GM20431 (cell line): ENCODE data around the gene ZNF554.
"Not testable (repeated sequence)": the region's sequence is repeated elsewhere in the genome, so short reads cannot be mapped to it uniquely, and the experiment has no call there.

Experiments used
- in situ Hi-C: fragments of 300-500 bp; cut with MseI, MboI; formaldehyde crosslinking; loops from one replicate; pipeline ENCODE4 v1.15.0; 2020; ENCODE audit warnings: low sequenced_read_pairs; ENCODE audit not compliant: unreplicated experiment

The ZNF554 gene

GRCh38 chr19:2790557-2791271 is 29.0 kb upstream of the ZNF554 start:
- in situ Hi-C loops, result no loop called here

DNA sequence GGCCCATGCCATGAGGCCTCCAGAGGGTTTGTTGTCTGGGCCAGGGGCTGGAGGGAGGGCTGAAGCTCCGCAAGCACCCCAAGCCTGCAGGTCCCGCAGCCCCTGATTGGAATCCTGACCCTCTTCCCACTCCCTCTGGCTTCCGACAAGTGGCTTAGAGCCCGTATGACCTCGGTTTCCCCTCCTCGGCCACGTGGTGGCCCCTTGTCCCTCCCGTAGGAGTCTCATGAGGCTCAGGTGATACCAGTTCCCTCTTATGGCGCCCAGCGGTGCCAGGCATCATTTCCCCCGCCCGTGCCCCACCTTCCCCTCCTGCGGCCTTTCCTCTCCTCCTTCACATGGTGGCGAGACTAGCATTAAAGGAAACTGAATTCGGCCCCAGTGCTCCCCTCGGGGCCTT is 28.2 kb upstream of the ZNF554 start:
- in situ Hi-C loops, result no loop called here

- in situ Hi-C loops, result no loop called here
Measured at GRCh38 chr19:2791876-2792275, 27.8 kb upstream of the ZNF554 start.

DNA sequence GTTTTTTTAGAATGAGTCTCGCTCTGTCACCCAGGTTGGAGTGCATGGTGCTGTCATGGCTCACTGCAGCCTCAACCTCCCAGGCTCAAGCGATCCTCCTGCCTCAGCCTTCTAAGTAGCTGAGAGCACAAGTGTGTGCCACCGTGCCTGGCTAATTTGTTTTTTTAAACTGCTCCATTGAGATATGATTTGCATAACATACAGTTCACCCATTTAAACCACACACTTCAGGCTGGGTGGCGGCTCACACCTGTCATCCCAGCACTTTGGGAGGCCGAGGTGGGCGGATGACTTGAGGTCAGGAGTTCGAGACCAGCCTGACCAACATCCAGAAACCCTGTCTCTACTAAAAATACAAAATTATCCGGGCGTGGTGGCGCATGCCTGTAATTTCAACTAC is 27.0 kb upstream of the ZNF554 start:
- in situ Hi-C loops, result not testable (repeated sequence)

DNA sequence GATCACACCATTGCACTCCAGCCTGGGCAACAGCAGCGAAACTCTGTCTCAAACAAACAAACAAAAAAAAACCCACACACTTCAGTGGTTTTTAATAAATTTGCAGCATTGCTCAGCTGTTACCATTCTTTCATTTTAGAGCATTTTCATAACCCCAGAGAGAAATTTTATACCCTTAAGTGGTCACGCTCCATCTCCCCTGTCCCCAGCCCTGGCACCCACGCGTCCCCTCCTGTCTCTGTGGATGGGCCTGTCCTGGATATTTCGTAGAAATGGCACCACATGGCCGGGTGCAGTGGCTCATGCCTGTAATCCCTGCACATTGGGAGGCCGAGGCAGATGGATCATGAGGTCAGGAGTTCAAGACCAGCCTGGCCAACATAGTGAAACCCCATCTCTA is 26.5 kb upstream of the ZNF554 start:
- in situ Hi-C loops, result no loop called here

- in situ Hi-C loops, result no loop called here
Measured at GRCh38 chr19:2793577-2793976, 26.1 kb upstream of the ZNF554 start.

DNA sequence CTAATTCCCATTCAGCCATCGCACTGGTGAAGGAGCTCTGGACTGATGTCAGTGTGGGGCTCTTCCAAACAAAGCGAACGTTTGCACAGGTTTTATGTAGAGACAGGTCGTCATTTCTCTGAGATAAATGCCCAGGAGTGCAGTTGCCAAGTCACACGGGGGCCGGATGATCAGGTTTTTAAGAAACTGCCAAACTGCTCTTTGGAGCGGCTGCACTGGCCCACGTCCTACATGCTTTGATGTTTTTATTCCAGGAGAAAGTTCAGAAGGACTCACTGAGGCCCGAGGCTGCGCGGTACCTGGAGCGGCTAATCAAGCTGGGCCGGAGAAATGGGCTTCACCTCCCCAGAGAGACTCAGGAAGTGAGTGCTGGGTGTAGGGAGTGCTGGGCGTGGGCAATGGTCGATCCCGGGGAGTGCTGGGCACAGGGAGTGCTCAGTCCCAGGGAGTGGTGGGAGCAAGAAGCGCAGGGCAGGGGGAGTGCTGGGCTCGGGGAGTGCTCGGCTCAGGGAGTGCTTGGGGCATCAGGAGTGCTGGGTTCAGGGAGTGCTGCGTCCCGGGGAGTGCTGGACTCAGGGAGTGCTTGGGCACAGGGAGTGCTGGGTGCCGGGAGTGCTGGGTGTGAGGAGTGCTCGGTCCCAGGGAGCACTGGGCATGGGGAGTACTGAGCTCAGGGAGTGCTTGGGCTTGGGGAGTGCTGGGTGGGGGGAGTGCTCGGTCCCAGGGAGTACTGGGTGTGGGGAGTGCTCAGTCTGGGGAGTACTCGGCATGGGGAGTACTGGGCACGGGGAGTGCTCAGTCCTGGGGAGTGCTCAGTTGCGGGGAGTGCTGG is 23.6 kb upstream of the ZNF554 start:
- in situ Hi-C loops, result no loop called here

GRCh38 chr19:2796659-2797266 is 22.9 kb upstream of the ZNF554 start:
- in situ Hi-C loops, result no loop called here

GRCh38 chr19:2797280-2797679 is 22.4 kb upstream of the ZNF554 start:
- in situ Hi-C loops, result no loop called here

DNA sequence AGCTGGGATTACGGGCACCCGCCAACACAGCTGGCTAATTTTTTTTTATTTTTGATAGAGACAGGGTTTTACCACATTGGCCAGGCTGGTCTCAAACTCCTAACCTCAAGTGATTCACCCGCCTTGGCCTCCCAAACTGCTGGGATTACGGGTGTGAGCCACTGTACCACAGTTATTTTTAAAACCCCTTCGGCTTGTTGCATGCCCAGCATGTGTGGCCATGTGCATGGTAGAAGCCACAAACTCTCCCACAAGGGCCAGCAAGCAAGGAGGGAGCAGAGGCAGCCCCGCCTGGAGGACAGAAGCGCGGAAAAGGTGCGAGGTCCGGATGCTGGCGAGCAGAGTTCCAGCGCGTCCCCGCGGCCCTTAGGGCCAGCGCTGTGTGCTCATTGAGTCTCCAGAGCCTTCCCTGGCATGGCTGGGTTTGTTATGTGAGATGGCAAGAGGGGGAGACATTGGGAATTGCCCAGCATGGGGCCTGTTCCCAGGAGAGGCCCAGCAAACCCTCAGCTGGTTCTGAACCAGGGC is 21.4 kb upstream of the ZNF554 start:
- in situ Hi-C loops, result no loop called here

DNA sequence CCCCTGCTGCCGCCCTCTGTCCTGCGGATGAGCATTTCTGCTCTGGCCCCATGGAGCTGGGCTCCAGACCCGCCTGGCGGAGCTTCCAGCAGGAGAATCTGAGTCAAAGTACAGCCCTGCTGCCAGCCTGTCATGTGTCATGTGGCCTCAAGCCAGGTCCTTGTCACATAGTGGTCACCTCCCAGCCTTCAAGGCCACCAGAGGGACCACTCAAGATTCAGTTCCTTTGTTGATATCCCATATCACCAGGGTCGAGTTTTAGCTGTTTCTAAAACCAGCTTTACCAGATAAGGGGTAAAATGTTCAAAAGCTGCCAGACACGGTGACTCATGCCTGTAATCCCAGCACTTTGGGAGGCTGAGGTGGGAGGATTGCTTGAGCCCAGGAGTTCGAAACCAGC is 20.9 kb upstream of the ZNF554 start:
- in situ Hi-C loops, result no loop called here

GRCh38 chr19:2799273-2800020 is 20.2 kb upstream of the ZNF554 start:
- in situ Hi-C loops, result no loop called here

- in situ Hi-C loops, result no loop called here
Measured at GRCh38 chr19:2800506-2800905, 19.2 kb upstream of the ZNF554 start.

DNA sequence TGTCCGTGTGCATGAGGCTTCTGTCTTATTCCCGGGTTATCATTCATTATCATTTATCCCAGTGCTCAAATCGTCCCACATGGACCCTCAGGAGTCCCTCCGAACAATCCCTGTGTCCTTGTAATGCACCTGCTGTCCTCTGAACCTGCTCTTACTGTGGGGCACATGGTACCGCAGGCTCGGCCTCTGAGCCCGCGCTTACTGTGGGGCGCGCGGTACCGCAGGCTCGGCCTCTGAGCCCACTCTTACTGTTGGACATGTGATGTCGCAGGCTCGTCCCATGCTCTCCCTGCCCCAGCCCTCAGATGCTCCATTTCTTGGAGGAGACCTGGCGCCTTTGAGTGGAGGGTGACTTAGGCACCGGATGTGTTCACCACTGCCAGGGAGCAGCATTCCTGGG is 16.8 kb upstream of the ZNF554 start:
- in situ Hi-C loops, result no loop called here

- in situ Hi-C loops, result no loop called here
Measured at GRCh38 chr19:2803486-2804155, 16.0 kb upstream of the ZNF554 start.

DNA sequence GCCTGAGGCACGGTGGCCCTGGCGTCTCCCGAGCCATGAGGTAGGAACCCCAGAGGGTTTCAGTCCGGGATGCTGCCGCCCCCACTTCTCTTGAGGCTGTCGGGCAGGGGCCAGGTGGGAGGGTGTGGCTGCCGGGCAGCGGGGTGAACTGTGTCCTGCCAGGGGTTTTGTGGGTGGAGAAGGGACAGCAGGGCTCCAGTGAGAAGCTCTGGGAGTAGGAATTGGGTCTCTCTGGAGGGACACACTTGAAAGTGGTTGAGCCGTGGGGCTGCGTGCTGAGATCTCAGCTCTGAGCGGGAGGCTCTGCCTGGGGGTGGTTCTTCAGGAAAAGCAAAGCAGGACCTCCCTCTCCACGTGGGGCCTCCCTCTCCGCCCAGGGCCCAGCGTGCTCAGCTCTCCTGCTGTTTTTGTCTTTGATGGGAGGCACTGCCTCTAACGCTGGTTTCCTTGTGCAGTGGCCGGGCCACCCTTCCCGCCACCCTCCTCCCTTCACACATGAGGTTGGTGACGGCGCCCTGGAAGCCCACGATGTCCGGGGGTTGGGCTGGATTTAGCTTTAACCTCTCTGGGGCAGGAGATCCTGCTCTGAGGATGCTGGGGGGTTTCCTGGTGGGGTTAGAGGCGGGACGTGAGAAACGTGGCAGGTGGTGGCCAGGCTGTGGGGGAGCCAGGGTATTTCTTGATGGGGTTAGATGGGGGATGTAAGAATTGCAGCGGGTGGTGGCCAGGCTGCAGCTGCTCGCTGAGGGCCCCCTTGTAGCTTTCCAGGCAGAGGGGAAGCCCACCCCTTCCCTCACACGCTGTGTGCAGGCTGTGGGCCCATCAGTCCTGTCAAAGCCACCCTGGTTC is 15.3 kb upstream of the ZNF554 start:
- in situ Hi-C loops, result no loop called here

GRCh38 chr19:2805261-2805900 is 14.3 kb upstream of the ZNF554 start:
- in situ Hi-C loops, result no loop called here

GRCh38 chr19:2805991-2806649 is 13.5 kb upstream of the ZNF554 start:
- in situ Hi-C loops, result no loop called here
